ENCODE data around the gene ATXN7L1.

ATXN7L1 gene

DNA sequence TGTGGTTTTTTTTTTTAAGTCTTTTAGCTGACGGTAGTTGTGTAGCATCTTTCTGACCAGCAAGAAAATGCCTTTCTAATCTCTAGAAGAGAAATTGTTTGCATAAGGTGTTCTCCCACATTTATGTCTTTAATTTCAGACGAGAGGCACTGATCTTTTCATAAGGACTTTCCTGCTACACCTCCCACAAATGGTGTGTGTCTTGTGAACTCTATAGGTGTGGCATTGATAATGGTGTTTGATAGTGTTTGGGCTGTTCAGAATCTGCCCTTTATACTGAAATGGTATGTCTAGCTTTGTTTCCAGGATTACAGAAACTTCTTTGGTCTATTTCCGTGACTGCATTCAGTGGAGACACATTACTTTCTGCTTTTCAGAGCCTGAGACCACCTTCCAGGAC, 21.6 kb upstream of the ATXN7L1 start:
- Histone ChIP-seq H3K27me3 (ENCODE audit: low read depth, low read length) (peaks cover 13% of the 10 kb centered on the region; the same call in 1 of the 2 replicates), H3K79me2 (ENCODE audit: low read length) (no peaks in the 10 kb centered on the region), H3K27ac (ENCODE audit: low read length) (no peak overlapping the region), H3K9ac (ENCODE audit: low read length) (no peak overlapping the region), H4K20me1 (ENCODE audit: insufficient read depth, low read length) (no peaks in the 10 kb centered on the region; the same call in 1 of the 2 replicates), H3K36me3 (replicated peaks; ENCODE audit: low read depth, low read length) (no peaks in the 10 kb centered on the region), H3K9me3 (ENCODE audit: insufficient read depth, low read length) (no peaks in the 10 kb centered on the region), H2AFZ (ENCODE audit: low read depth, low read length) (no peak overlapping the region), H3K4me1 (ENCODE audit: low read length) (no peaks in the 10 kb centered on the region), H3K4me3 (ENCODE audit: low read length) (no peak overlapping the region), H3K4me2 (ENCODE audit: low read length) (no peak overlapping the region)
- TF ChIP-seq EZH2phosphoT487 (IDR thresholded peaks at IDR 0.05; ENCODE audit: low read depth): no peak
- no peak for TF ChIP-seq CTCF (IDR thresholded peaks at IDR 0.05; ENCODE audit: low read depth, low read length)

GRCh38 chr7:105896407-105896911, 20.1 kb upstream of the ATXN7L1 start:
- H3K27ac ChIP-seq (ENCODE audit: low read length): no peak overlapping the region
- no peak overlapping the region for H3K4me3 ChIP-seq (ENCODE audit: low read length)
- no peak for TF ChIP-seq EZH2phosphoT487 (IDR thresholded peaks at IDR 0.05; ENCODE audit: low read depth)
- TF ChIP-seq CTCF (IDR thresholded peaks at IDR 0.05; ENCODE audit: low read depth, low read length): no peak
- peaks cover 13% of the 10 kb centered on the region; the same call in 1 of the 2 replicates for H3K27me3 ChIP-seq (ENCODE audit: low read depth, low read length)
- no peaks in the 10 kb centered on the region; the same call in 1 of the 2 replicates for H4K20me1 ChIP-seq (ENCODE audit: insufficient read depth, low read length)
- H3K36me3 ChIP-seq (replicated peaks; ENCODE audit: low read depth, low read length): no peaks in the 10 kb centered on the region
- no peaks in the 10 kb centered on the region for H3K4me1 ChIP-seq (ENCODE audit: low read length)
- H3K9ac ChIP-seq (ENCODE audit: low read length): no peak overlapping the region
- H3K4me2 ChIP-seq (ENCODE audit: low read length): no peak overlapping the region
- H3K79me2 ChIP-seq (ENCODE audit: low read length): no peaks in the 10 kb centered on the region
- H3K9me3 ChIP-seq (ENCODE audit: insufficient read depth, low read length): no peaks in the 10 kb centered on the region
- no peak overlapping the region for H2AFZ ChIP-seq (ENCODE audit: low read depth, low read length)

DNA sequence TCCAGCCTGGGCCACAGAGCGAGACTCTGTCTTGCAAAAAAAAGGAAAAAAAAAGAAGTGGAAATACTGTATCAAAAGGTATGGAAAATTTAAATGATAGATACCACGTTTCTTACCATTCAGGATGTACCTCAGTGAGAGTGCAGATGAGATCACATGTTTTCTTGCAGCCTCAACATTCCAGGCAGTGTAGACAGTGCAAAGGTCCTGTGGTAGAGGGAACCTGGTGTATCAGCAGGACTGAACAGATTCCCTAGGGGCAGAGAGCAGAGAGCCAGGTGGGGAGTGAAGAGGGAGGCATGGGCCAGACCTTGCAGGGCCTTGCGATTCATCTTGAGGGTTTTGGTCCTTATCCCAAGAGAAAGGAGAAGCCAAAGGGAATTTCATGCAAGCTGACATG, 17.7 kb upstream of the ATXN7L1 start:
- Histone ChIP-seq H3K79me2 (ENCODE audit: low read length) (no peaks in the 10 kb centered on the region), H3K36me3 (replicated peaks; ENCODE audit: low read depth, low read length) (no peaks in the 10 kb centered on the region), H3K9me3 (ENCODE audit: insufficient read depth, low read length) (no peaks in the 10 kb centered on the region), H3K27me3 (ENCODE audit: low read depth, low read length) (peaks cover 13% of the 10 kb centered on the region; the same call in 1 of the 2 replicates), H3K4me2 (ENCODE audit: low read length) (no peak overlapping the region), H3K4me1 (ENCODE audit: low read length) (no peaks in the 10 kb centered on the region), H4K20me1 (ENCODE audit: insufficient read depth, low read length) (no peaks in the 10 kb centered on the region; the same call in 1 of the 2 replicates), H3K9ac (ENCODE audit: low read length) (no peak overlapping the region), H3K4me3 (ENCODE audit: low read length) (no peak overlapping the region), H3K27ac (ENCODE audit: low read length) (no peak overlapping the region), H2AFZ (ENCODE audit: low read depth, low read length) (no peak overlapping the region)
- no peak for TF ChIP-seq CTCF (IDR thresholded peaks at IDR 0.05; ENCODE audit: low read depth, low read length)
- no peak for TF ChIP-seq EZH2phosphoT487 (IDR thresholded peaks at IDR 0.05; ENCODE audit: low read depth)

DNA sequence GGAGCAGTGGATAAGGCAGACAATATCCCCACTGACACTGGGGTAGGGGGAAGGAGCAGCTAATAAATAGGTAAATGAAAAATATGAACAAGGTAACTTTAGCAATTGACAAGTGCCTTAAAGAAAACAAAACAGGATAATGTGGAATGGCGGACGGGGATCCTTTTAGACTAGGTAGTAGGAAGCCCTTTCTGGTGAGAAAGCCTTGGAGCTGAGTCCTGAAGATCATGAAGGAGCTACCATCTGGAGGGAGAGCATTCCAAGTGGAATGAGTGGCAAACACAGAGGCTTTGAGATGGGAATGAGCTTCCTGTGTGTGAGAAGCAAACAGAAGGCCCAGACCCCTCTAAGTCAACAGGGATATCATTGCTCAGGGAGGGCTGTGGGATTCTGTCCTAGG, 16.0 kb upstream of the ATXN7L1 start:
- no peak overlapping the region for H2AFZ ChIP-seq (ENCODE audit: low read depth, low read length)
- H3K27me3 ChIP-seq (ENCODE audit: low read depth, low read length): no peaks in the 10 kb centered on the region
- no peaks in the 10 kb centered on the region for H3K9me3 ChIP-seq (ENCODE audit: insufficient read depth, low read length)
- H3K36me3 ChIP-seq (replicated peaks; ENCODE audit: low read depth, low read length): no peaks in the 10 kb centered on the region
- no peaks in the 10 kb centered on the region; the same call in 1 of the 2 replicates for H4K20me1 ChIP-seq (ENCODE audit: insufficient read depth, low read length)
- no peaks in the 10 kb centered on the region for H3K79me2 ChIP-seq (ENCODE audit: low read length)
- TF ChIP-seq CTCF (IDR thresholded peaks at IDR 0.05; ENCODE audit: low read depth, low read length) (no peak), EZH2phosphoT487 (IDR thresholded peaks at IDR 0.05; ENCODE audit: low read depth) (no peak)
- H3K4me3 ChIP-seq (ENCODE audit: low read length): no peak overlapping the region
- H3K9ac ChIP-seq (ENCODE audit: low read length): no peak overlapping the region
- H3K4me2 ChIP-seq (ENCODE audit: low read length): no peak overlapping the region
- no peaks in the 10 kb centered on the region for H3K4me1 ChIP-seq (ENCODE audit: low read length)
- H3K27ac ChIP-seq (ENCODE audit: low read length): no peak overlapping the region

Measured in OCI-LY3 (cell line).